GM21717 (cell line): ENCODE results near the gene DPP10.
"Not testable (repeated sequence)": the region's sequence is repeated elsewhere in the genome, so short reads cannot be mapped to it uniquely, and the experiment has no call there.

Experiments used
- ATAC-seq: cut with Tn5 transposase; IDR thresholded peaks from one replicate; pipeline ENCODE4 v1.9.1; 2021; ENCODE audit warnings: mild to moderate bottlenecking, moderate library complexity; ENCODE audit not compliant: unreplicated experiment

DPP10 gene

GRCh38 chr2:114442510-114442909 lies at the start of gene DPP10:
TSS of gene DPP10 (plus strand) at chr2:114442641.
- no peak for ATAC-seq

GRCh38 chr2:114400890-114401289 lies 41.6 kb upstream of the DPP10 start:
- no peak for ATAC-seq

- no peak for ATAC-seq
These were observed 37.0 kb upstream of the DPP10 start for GRCh38 chr2:114405247-114406116.

GRCh38 chr2:114406347-114406746 lies 36.1 kb upstream of the DPP10 start:
- ATAC-seq, result no peak

GRCh38 chr2:114407353-114407752 lies 35.1 kb upstream of the DPP10 start:
- ATAC-seq, result not testable (repeated sequence)

GRCh38 chr2:114421781-114422180 lies 20.7 kb upstream of the DPP10 start:
- no peak for ATAC-seq

GRCh38 chr2:114424699-114425098 lies 17.7 kb upstream of the DPP10 start:
- no peak for ATAC-seq

GRCh38 chr2:114426756-114427155 lies 15.7 kb upstream of the DPP10 start:
- no peak for ATAC-seq

- ATAC-seq, result no peak
These were observed 6.1 kb upstream of the DPP10 start for GRCh38 chr2:114436329-114436728.

GRCh38 chr2:114446571-114446970 lies 4.1 kb downstream of the DPP10 start:
- no peak for ATAC-seq

GRCh38 chr2:114450639-114451038 lies 8.2 kb downstream of the DPP10 start:
- no peak for ATAC-seq

- no peak for ATAC-seq
These were observed 14.1 kb downstream of the DPP10 start for GRCh38 chr2:114456566-114456965.

- ATAC-seq, result no peak
These were observed 15.5 kb downstream of the DPP10 start for GRCh38 chr2:114457956-114458355.

GRCh38 chr2:114461116-114461515 lies 18.7 kb downstream of the DPP10 start:
- no peak for ATAC-seq

GRCh38 chr2:114464961-114465706 lies 22.7 kb downstream of the DPP10 start:
- no peak for ATAC-seq

GRCh38 chr2:114468343-114468742 lies 25.9 kb downstream of the DPP10 start:
- ATAC-seq, result no peak

- no peak for ATAC-seq
These were observed 29.8 kb downstream of the DPP10 start for GRCh38 chr2:114472246-114472645.

- no peak for ATAC-seq
These were observed 30.3 kb downstream of the DPP10 start for GRCh38 chr2:114472726-114473125.

GRCh38 chr2:114488841-114489530 lies 46.5 kb downstream of the DPP10 start:
- no peak for ATAC-seq

GRCh38 chr2:114495046-114495445 lies 52.6 kb downstream of the DPP10 start:
- no peak for ATAC-seq

GRCh38 chr2:114496959-114497358 lies 54.5 kb downstream of the DPP10 start:
- ATAC-seq, result no peak
